HEK293 (cell line): ENCODE data around the gene SREBF1.

Experiments used
- BCL11A ChIP-seq: fragments of 450-650 bp; formaldehyde crosslinking; IDR thresholded peaks from 2 replicates; pipeline ENCODE4 v1.5.1; 2016; ENCODE audit warnings: low read depth, missing biosample characterization, missing genetic modification characterization
- BCL6B ChIP-seq: fragments of 450-650 bp; formaldehyde crosslinking; IDR thresholded peaks from 2 replicates; pipeline ENCODE4 v1.5.1; 2017; ENCODE audit warnings: missing biosample characterization, missing genetic modification characterization
- OVOL3 ChIP-seq: fragments of 450-650 bp; formaldehyde crosslinking; IDR thresholded peaks from 2 replicates; pipeline ENCODE4 v1.5.1; 2016; ENCODE audit warnings: missing biosample characterization, missing genetic modification characterization
- PRDM6 ChIP-seq: fragments of 450-650 bp; formaldehyde crosslinking; IDR thresholded peaks from 2 replicates; pipeline ENCODE4 v1.5.1; 2017; ENCODE audit warnings: missing biosample characterization, missing genetic modification characterization
- REST ChIP-seq: fragments of 450-650 bp; formaldehyde crosslinking; IDR thresholded peaks from 2 replicates; pipeline ENCODE4 v1.5.1; 2016; ENCODE audit warnings: missing biosample characterization, missing genetic modification characterization
- SETDB1 ChIP-seq: IDR thresholded peaks from one replicate; pipeline ENCODE4 v1.6.1; 2017; ENCODE audit warnings: mild to moderate bottlenecking, low read length, moderate library complexity, mixed read lengths; ENCODE audit not compliant: insufficient read length
- WT1 ChIP-seq: fragments of 450-650 bp; formaldehyde crosslinking; IDR thresholded peaks from 2 replicates; pipeline ENCODE4 v1.5.1; 2016; ENCODE audit warnings: missing biosample characterization, missing genetic modification characterization
- ZBTB11 ChIP-seq: fragments of 450-650 bp; formaldehyde crosslinking; conservative IDR thresholded peaks from 2 replicates; pipeline ENCODE4 v1.5.1; 2016; ENCODE audit warnings: low read depth, missing biosample characterization, missing genetic modification characterization
- ZBTB17 ChIP-seq: fragments of 450-650 bp; formaldehyde crosslinking; IDR thresholded peaks from 2 replicates; pipeline ENCODE4 v1.5.1; 2016; ENCODE audit warnings: missing biosample characterization, missing genetic modification characterization
- ZBTB48 ChIP-seq: fragments of 450-650 bp; formaldehyde crosslinking; IDR thresholded peaks from 2 replicates; pipeline ENCODE4 v1.5.1; 2016; ENCODE audit warnings: missing biosample characterization, missing genetic modification characterization
- ZIC2 ChIP-seq: fragments of 450-650 bp; formaldehyde crosslinking; IDR thresholded peaks from 2 replicates; pipeline ENCODE4 v1.5.1; 2016; ENCODE audit warnings: missing biosample characterization, missing genetic modification characterization
- ZNF146 ChIP-seq: fragments of 450-650 bp; formaldehyde crosslinking; IDR thresholded peaks from 2 replicates; pipeline ENCODE4 v1.5.1; 2016; ENCODE audit warnings: missing biosample characterization, missing genetic modification characterization
- ZNF174 ChIP-seq: fragments of 450-650 bp; formaldehyde crosslinking; IDR thresholded peaks from 2 replicates; pipeline ENCODE4 v1.5.0; 2017; ENCODE audit warnings: missing biosample characterization, mild to moderate bottlenecking, missing genetic modification characterization
- ZNF175 ChIP-seq: fragments of 450-650 bp; formaldehyde crosslinking; IDR thresholded peaks from 2 replicates; pipeline ENCODE4 v1.5.1; 2016; ENCODE audit warnings: missing biosample characterization, missing genetic modification characterization
- ZNF341 ChIP-seq: fragments of 450-650 bp; formaldehyde crosslinking; IDR thresholded peaks from 2 replicates; pipeline ENCODE4; 2016; ENCODE audit warnings: low read depth, missing biosample characterization, missing genetic modification characterization
- ZNF394 ChIP-seq: fragments of 450-650 bp; formaldehyde crosslinking; IDR thresholded peaks from 2 replicates; pipeline ENCODE4 v1.5.1; 2016; ENCODE audit warnings: missing biosample characterization, missing genetic modification characterization, mild to moderate bottlenecking, moderate library complexity, borderline replicate concordance
- ZNF433 ChIP-seq: fragments of 450-650 bp; formaldehyde crosslinking; IDR thresholded peaks from 2 replicates; pipeline ENCODE4 v1.5.1; 2016; ENCODE audit warnings: missing biosample characterization, missing genetic modification characterization, low read depth
- ZNF473 ChIP-seq: fragments of 450-650 bp; formaldehyde crosslinking; IDR thresholded peaks from 2 replicates; pipeline ENCODE4 v1.5.1; 2017; ENCODE audit warnings: missing biosample characterization, missing genetic modification characterization
- ZNF596 ChIP-seq: fragments of 450-650 bp; IDR thresholded peaks from 2 replicates; pipeline ENCODE4 v1.5.0; 2018; ENCODE audit warnings: missing biosample characterization, mild to moderate bottlenecking, missing genetic modification characterization, moderate library complexity
- ZNF600 ChIP-seq: fragments of 450-650 bp; formaldehyde crosslinking; IDR thresholded peaks from 2 replicates; pipeline ENCODE4 v1.5.1; 2016; ENCODE audit warnings: missing biosample characterization, missing genetic modification characterization
- ZNF623 ChIP-seq: fragments of 450-650 bp; formaldehyde crosslinking; IDR thresholded peaks from 2 replicates; pipeline ENCODE4 v1.5.1; 2016; ENCODE audit warnings: missing biosample characterization, missing genetic modification characterization
- ZNF624 ChIP-seq: fragments of 450-650 bp; formaldehyde crosslinking; IDR thresholded peaks from 2 replicates; pipeline ENCODE4 v1.5.1; 2017; ENCODE audit warnings: missing biosample characterization, missing genetic modification characterization
- ZNF704 ChIP-seq: fragments of 450-650 bp; formaldehyde crosslinking; IDR thresholded peaks from 2 replicates; pipeline ENCODE4 v1.5.1; 2016; ENCODE audit warnings: missing biosample characterization, missing genetic modification characterization
- ZNF791 ChIP-seq: fragments of 450-650 bp; formaldehyde crosslinking; IDR thresholded peaks from 2 replicates; pipeline ENCODE4 v1.5.1; 2016; ENCODE audit warnings: missing biosample characterization, missing genetic modification characterization
- ZNF843 ChIP-seq: fragments of 450-650 bp; formaldehyde crosslinking; IDR thresholded peaks from 2 replicates; pipeline ENCODE4 v1.5.1; 2016; ENCODE audit warnings: missing biosample characterization, missing genetic modification characterization
- ZSCAN4 ChIP-seq: fragments of 450-650 bp; formaldehyde crosslinking; IDR thresholded peaks from 2 replicates; pipeline ENCODE4 v1.5.1; 2017; ENCODE audit warnings: missing biosample characterization, missing genetic modification characterization

SREBF1 gene

GRCh38 chr17:17877529-17878358 lies 41.0 kb upstream of the SREBF1 start (continued):
- peak; percentile 58 for TF ChIP-seq REST (tag by site-specific recombination)
- no peak for TF ChIP-seq ZNF175
- no peak for TF ChIP-seq ZNF596 (tag by site-specific recombination)
- TF ChIP-seq ZNF600 (tag by site-specific recombination), result peak; percentile 97
- no peak for TF ChIP-seq ZBTB11 (tag by site-specific recombination)
- no peak for TF ChIP-seq ZNF394 (tag by site-specific recombination)
- TF ChIP-seq ZIC2, result peak; percentile 96
- TF ChIP-seq WT1, result no peak
- TF ChIP-seq BCL11A (tag by site-specific recombination), result no peak
- TF ChIP-seq ZNF174 (tag by site-specific recombination), result no peak
- no peak for TF ChIP-seq ZNF843 (tag by site-specific recombination)
- TF ChIP-seq ZNF146 (tag by site-specific recombination), result no peak
- TF ChIP-seq ZNF791 (tag by site-specific recombination), result no peak
- TF ChIP-seq BCL6B (tag by site-specific recombination), result no peak
- TF ChIP-seq ZBTB48 (tag by site-specific recombination), result no peak
- TF ChIP-seq ZNF623 (tag by site-specific recombination), result no peak
- no peak for TF ChIP-seq PRDM6 (tag by site-specific recombination)
- no peak for TF ChIP-seq ZNF473 (tag by site-specific recombination)
- TF ChIP-seq ZNF704 (tag by site-specific recombination), result no peak
- TF ChIP-seq ZNF624 (tag by site-specific recombination), result no peak
- TF ChIP-seq ZBTB17 (tag by site-specific recombination), result peak; percentile 83
- no peak for TF ChIP-seq SETDB1
- TF ChIP-seq OVOL3 (tag by site-specific recombination), result no peak
- no peak for TF ChIP-seq ZSCAN4
- no peak for TF ChIP-seq ZNF433 (tag by site-specific recombination)
- TF ChIP-seq ZNF341 (tag by site-specific recombination), result peak; percentile 89
